Neuronal stem cell (in vitro differentiated cells): ENCODE measurements around the gene ARTN.

Experiments
- DNase-seq: peaks from one replicate; pipeline ENCODE4 v3.0.0-alpha.2; 2013; ENCODE audit warnings: low spot score
- H2AFZ ChIP-seq: one replicate; pipeline ENCODE4 v1.6.1; 2013; ENCODE audit warnings: mild to moderate bottlenecking, low read length, inconsistent platforms
- H2AK5ac ChIP-seq: 2 replicates; pipeline ENCODE4 v1.6.1; 2013; ENCODE audit warnings: low read depth, mild to moderate bottlenecking, inconsistent platforms, low read length, moderate library complexity, mixed read lengths
- H2BK120ac ChIP-seq: 2 replicates; pipeline ENCODE4 v1.6.1; 2013; ENCODE audit warnings: low read depth, mild to moderate bottlenecking, inconsistent platforms, low read length, moderate library complexity, mixed read lengths
- H2BK12ac ChIP-seq: one replicate; pipeline ENCODE4 v1.6.1; 2013; ENCODE audit warnings: low read length, inconsistent platforms
- H2BK15ac ChIP-seq: 2 replicates; pipeline ENCODE4 v1.6.1; 2013; ENCODE audit warnings: mild to moderate bottlenecking, low read length, inconsistent platforms, mixed read lengths
- H2BK5ac ChIP-seq: one replicate; pipeline ENCODE4 v1.6.1; 2013; ENCODE audit warnings: inconsistent platforms, mild to moderate bottlenecking, low read length, moderate library complexity
- H3K14ac ChIP-seq: one replicate; pipeline ENCODE4 v1.6.1; 2013; ENCODE audit warnings: low read length, inconsistent platforms
- H3K18ac ChIP-seq: 2 replicates; pipeline ENCODE4 v1.6.1; 2013; ENCODE audit warnings: low read length, inconsistent platforms
- H3K23ac ChIP-seq: 2 replicates; pipeline ENCODE4 v1.6.1; 2013; ENCODE audit warnings: low read depth, mild to moderate bottlenecking, mixed read lengths, low read length, inconsistent platforms; ENCODE audit not compliant: poor library complexity
- H3K27ac ChIP-seq: replicated peaks from 3 replicates; pipeline ENCODE4 v1.5.1; 2013; ENCODE audit warnings: low read length, inconsistent platforms
- H3K27me3 ChIP-seq, 3 experiments: 2 replicates each; pipeline ENCODE4 v1.6.1; 2013; ENCODE audit warnings: low read length in 3 of 3, mild to moderate bottlenecking in 2 of 3, inconsistent platforms in 1 of 3, low read depth in 1 of 3, mixed read lengths in 1 of 3, moderate library complexity in 1 of 3; ENCODE audit not compliant: control insufficient read depth in 3 of 3, insufficient read depth in 3 of 3
- H3K36me3 ChIP-seq, 2 donors: replicated peaks in 1 of 2; 2 replicates each; pipeline ENCODE4 v1.6.1; 2013; ENCODE audit warnings: low read length in 2 of 2; ENCODE audit not compliant: control insufficient read depth in 2 of 2, insufficient read depth in 2 of 2
- H3K4ac ChIP-seq: 2 replicates; pipeline ENCODE4 v1.6.1; 2013; ENCODE audit warnings: inconsistent platforms, mild to moderate bottlenecking, low read length, moderate library complexity
- H3K4me1 ChIP-seq, 2 donors: 1 replicate in 1 of 2; 2 replicates in 1 of 2; pipeline ENCODE4 v1.6.1; 2013; ENCODE audit warnings: low read length in 2 of 2, low read depth in 1 of 2; ENCODE audit not compliant: control insufficient read depth in 2 of 2, insufficient read depth in 1 of 2
- H3K4me2 ChIP-seq: one replicate; pipeline ENCODE4 v1.6.1; 2013; ENCODE audit warnings: mild to moderate bottlenecking, low read length, inconsistent platforms; ENCODE audit not compliant: insufficient read depth, poor library complexity, severe bottlenecking
- H3K4me3 ChIP-seq, 2 donors: 2 replicates each; pipeline ENCODE4 v1.5.1; 2013; ENCODE audit warnings: low read length in 2 of 2, mild to moderate bottlenecking in 2 of 2, inconsistent platforms in 1 of 2, moderate library complexity in 1 of 2
- H3K79me1 ChIP-seq: one replicate; pipeline ENCODE4 v1.6.1; 2013; ENCODE audit warnings: low read depth, mild to moderate bottlenecking, inconsistent platforms, low read length, moderate library complexity
- H3K9ac ChIP-seq: one replicate; pipeline ENCODE4 v1.6.1; 2013; ENCODE audit warnings: mild to moderate bottlenecking, low read depth, low read length, inconsistent platforms; ENCODE audit not compliant: poor library complexity
- H3K9me3 ChIP-seq, 2 donors: replicated peaks in 1 of 2; 2 replicates each; pipeline versions ENCODE3 to v1.6.1; 2013; ENCODE audit warnings: low read length in 2 of 2, mild to moderate bottlenecking in 2 of 2, inconsistent platforms in 1 of 2, low read depth in 1 of 2, mixed read lengths in 1 of 2, moderate library complexity in 1 of 2; ENCODE audit not compliant: control insufficient read depth in 2 of 2, insufficient read depth in 1 of 2
- H4K8ac ChIP-seq: one replicate; pipeline ENCODE4 v1.6.1; 2013; ENCODE audit warnings: low read depth, mild to moderate bottlenecking, inconsistent platforms, low read length, moderate library complexity
- H4K91ac ChIP-seq: one replicate; pipeline ENCODE4 v1.6.1; 2013; ENCODE audit warnings: low read length, low read depth, mild to moderate bottlenecking, inconsistent platforms; ENCODE audit not compliant: poor library complexity
- whole genome bisulfite sequencing, 2 donors: extraction: QIAGEN DNeasy Blood & Tissue Kit; methylation state at CpG; one replicate each; pipeline ENCODE4 v1.1.7; 2013; ENCODE audit warnings: missing lambda C conversion rate in 2 of 2, mixed read lengths in 1 of 2; ENCODE audit not compliant: insufficient read length in 2 of 2, insufficient replicate concordance in 1 of 2; ENCODE audit errors: extremely low coverage in 2 of 2; 5-methylcytosine and 5-hydroxymethylcytosine counted together

ARTN gene

DNA sequence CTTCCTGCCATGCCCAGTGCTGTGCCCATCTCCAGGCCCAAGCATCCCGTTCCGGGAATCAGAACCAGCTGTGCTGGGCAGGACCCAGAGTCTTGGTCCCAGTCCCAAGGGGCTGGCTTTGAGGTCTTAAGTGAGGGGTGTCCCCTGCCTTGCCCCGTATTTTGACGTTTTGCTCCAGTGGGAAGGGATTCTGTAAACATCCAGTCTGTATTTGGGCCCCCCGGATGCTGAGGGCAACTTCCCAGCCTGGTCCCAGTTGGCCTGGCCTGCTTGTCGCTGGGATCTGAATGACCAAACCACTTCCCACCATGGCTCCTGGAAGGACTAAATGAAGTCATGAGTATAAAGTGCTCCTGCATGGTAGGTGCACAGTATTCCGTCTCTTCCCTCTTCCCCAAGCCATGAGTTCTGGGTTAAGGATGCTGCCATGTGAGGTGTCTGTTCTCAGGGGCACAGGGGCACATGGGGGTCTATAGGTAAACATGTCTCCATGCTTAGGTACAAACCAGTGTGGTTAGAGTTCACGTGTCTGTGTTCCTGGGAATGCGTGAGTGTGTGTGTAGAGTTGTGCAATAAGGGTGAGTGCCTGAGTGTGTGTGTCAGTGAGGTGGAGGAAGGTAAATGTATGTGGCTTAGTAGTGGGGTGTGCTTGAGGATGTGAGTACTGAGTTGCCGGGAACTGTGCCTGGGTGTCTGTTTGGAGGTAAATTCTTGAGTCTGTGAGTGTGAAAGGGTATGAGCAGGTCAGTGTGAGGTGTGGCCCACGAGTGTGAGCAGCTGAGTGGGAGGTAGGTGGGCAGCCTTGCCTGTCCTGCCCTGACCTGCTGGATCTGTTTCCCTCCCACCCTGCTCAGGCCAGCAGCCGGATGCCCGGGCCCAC lies 46.9 kb downstream of the ARTN start:
- peak overlapping the region; percentile 89 for H3K23ac ChIP-seq
- H3K27me3 ChIP-seq, result no peaks in the 10 kb centered on the region
- H2AFZ ChIP-seq, result no peak overlapping the region
- H3K18ac ChIP-seq, result peak overlapping the region; percentile 93
- H3K4me2 ChIP-seq, result peak overlapping the region; percentile 89
- H3K9ac ChIP-seq, result peak overlapping the region; percentile 93
- H2AK5ac ChIP-seq, result peak overlapping the region; percentile 90
- no CpG with 5 or more reads among the region's 13 CpGs for WGBS, 2 donors
- peak overlapping the region; percentile 77 for H3K14ac ChIP-seq
- H3K27ac ChIP-seq, result no peak overlapping the region
- peaks cover 17 to 26% of the 10 kb centered on the region in 2 donors for H3K4me1 ChIP-seq
- peak overlapping the region; percentile 33 for H2BK120ac ChIP-seq
- H3K4me3 ChIP-seq, result peak overlapping the region; percentile 72 to 83
- H2BK12ac ChIP-seq, result no peak overlapping the region
- no peaks in the 10 kb centered on the region for H3K9me3 ChIP-seq
- H2BK15ac ChIP-seq, result no peak overlapping the region
- peaks cover 39 to 75% of the 10 kb centered on the region in 2 donors for H3K36me3 ChIP-seq
- H3K79me1 ChIP-seq, result peaks cover 40% of the 10 kb centered on the region
- DNase-seq, result no peak
- H3K4ac ChIP-seq, result peak overlapping the region; percentile 26
- no peak overlapping the region for H4K8ac ChIP-seq
- H4K91ac ChIP-seq, result peak overlapping the region; percentile 46
- peak overlapping the region; percentile 72 for H2BK5ac ChIP-seq

GRCh38 chr1:43981135-43981491 lies 47.5 kb downstream of the ARTN start:
- H3K4ac ChIP-seq, result no peak overlapping the region
- H3K27ac ChIP-seq, result no peak overlapping the region
- no peak overlapping the region for H2AK5ac ChIP-seq
- H2AFZ ChIP-seq, result no peak overlapping the region
- H3K9ac ChIP-seq, result peak overlapping the region; percentile 16
- H2BK15ac ChIP-seq, result no peak overlapping the region
- H2BK12ac ChIP-seq, result no peak overlapping the region
- H3K36me3 ChIP-seq, result peaks cover 44 to 78% of the 10 kb centered on the region in 2 donors
- no CpG with 5 or more reads among the region's 20 CpGs for WGBS, 2 donors
- H4K91ac ChIP-seq, result peak overlapping the region; percentile 46
- no peak overlapping the region for H3K4me3 ChIP-seq
- H3K79me1 ChIP-seq, result peaks cover 37% of the 10 kb centered on the region
- no peak overlapping the region for H3K18ac ChIP-seq
- H3K14ac ChIP-seq, result peak overlapping the region; percentile 1
- no peak overlapping the region for H4K8ac ChIP-seq
- no peak overlapping the region for H2BK120ac ChIP-seq
- no peak overlapping the region for H3K4me2 ChIP-seq
- no peaks in the 10 kb centered on the region for H3K9me3 ChIP-seq
- H3K23ac ChIP-seq, result peak overlapping the region; percentile 89
- H3K4me1 ChIP-seq, result peaks cover 14 to 20% of the 10 kb centered on the region in 2 donors
- DNase-seq, result no peak
- no peaks in the 10 kb centered on the region for H3K27me3 ChIP-seq
- H2BK5ac ChIP-seq, result peak overlapping the region; percentile 72

DNA sequence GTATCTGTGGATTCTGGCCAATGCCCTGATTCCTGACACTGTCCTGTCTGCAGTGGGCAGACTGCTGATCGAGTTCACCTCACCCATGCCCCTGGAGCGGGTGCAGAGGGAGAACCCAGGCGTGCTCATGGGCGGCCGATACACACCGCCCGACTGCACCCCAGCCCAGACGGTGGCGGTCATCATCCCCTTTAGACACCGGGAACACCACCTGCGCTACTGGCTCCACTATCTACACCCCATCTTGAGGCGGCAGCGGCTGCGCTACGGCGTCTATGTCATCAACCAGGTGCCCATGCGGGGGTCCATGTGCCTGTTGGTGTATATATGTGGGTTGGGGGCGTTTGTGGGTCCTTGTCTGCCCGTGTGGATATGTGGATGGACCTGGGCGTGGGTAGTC lies 48.0 kb downstream of the ARTN start:
- Histone ChIP-seq H3K9ac (no peak overlapping the region), H3K23ac (peak overlapping the region; percentile 95), H3K9me3 (no peaks in the 10 kb centered on the region), H3K36me3 (peaks cover 40 to 78% of the 10 kb centered on the region in 2 donors), H3K4me1 (peaks cover 14 to 16% of the 10 kb centered on the region in 2 donors), H2BK12ac (no peak overlapping the region), H4K8ac (no peak overlapping the region), H4K91ac (no peak overlapping the region), H3K79me1 (peaks cover 36% of the 10 kb centered on the region), H3K14ac (no peak overlapping the region), H3K27ac (no peak overlapping the region), H3K4me3 (no peak overlapping the region), H3K27me3 (no peaks in the 10 kb centered on the region), H2AFZ (no peak overlapping the region), H2BK5ac (no peak overlapping the region), H2AK5ac (no peak overlapping the region), H3K18ac (no peak overlapping the region), H2BK120ac (no peak overlapping the region), H3K4me2 (no peak overlapping the region), H2BK15ac (no peak overlapping the region), H3K4ac (no peak overlapping the region)
- no CpG with 5 or more reads among the region's 20 CpGs for WGBS, 2 donors
- no peak for DNase-seq

DNA sequence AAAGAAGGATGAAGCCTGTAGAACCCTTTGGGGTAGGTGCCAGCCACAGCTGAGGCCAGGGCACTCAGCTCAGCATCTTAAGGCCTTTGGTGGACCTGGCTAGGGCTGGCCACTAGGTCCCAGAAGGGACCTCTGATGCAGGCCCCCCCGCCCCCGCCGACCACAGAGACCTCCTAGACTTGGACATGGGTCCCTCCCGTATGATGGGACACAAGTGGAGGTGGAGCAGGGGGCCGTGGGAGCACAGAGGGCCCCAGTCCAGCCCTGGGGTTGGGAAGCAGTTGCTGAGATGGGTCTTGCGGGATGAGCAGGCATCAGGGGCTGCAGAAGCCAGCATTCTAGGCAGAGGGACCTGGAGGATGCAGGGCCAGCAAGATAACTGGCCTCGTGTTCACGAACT lies 48.6 kb downstream of the ARTN start:
- Histone ChIP-seq H2BK15ac (no peak overlapping the region), H3K36me3 (peaks cover 39 to 77% of the 10 kb centered on the region in 2 donors), H3K9me3 (no peaks in the 10 kb centered on the region), H3K4me1 (peaks cover 14 to 16% of the 10 kb centered on the region in 2 donors), H4K91ac (no peak overlapping the region), H2AK5ac (no peak overlapping the region), H3K23ac (peak overlapping the region; percentile 95), H3K27ac (no peak overlapping the region), H3K9ac (no peak overlapping the region), H2BK12ac (no peak overlapping the region), H2AFZ (no peak overlapping the region), H2BK120ac (no peak overlapping the region), H2BK5ac (no peak overlapping the region), H3K79me1 (peaks cover 32% of the 10 kb centered on the region), H3K18ac (no peak overlapping the region), H3K27me3 (no peaks in the 10 kb centered on the region), H3K4ac (no peak overlapping the region), H3K4me2 (no peak overlapping the region), H3K4me3 (no peak overlapping the region), H4K8ac (no peak overlapping the region), H3K14ac (no peak overlapping the region)
- no peak for DNase-seq
- WGBS, 2 donors, result no CpG with 5 or more reads among the region's 8 CpGs
